Measurements from ENCODE around the gene CABLES1.
A peak's percentile ranks its signal among the peaks of the same experiment; 100 is the strongest.

Gene CABLES1

DNA sequence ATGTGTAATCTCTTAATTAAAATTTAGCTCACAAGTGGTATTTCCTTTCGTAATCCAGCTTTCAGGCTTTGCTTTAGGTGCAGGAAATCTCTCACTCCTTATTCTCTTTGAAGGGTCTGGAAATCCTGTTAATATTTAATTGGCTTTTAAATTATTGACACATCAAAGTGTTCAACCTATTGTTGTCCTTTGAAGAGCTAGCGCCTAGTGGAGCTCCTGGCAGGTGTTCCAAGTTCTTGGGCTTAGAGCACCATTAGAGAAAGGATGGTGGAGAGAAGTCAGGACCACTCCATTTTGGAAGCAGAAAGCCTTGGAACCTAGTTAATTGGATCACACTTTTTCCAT lies 92.4 kb downstream of the CABLES1 start:
- no peak for DNase-seq

- DNase-seq, result no peak
Measured at GRCh38 chr18:23228102-23229061, 93.1 kb downstream of the CABLES1 start.

GRCh38 chr18:23229472-23229871 lies 94.2 kb downstream of the CABLES1 start:
- no peak for DNase-seq

GRCh38 chr18:23230686-23231085 lies 95.4 kb downstream of the CABLES1 start:
- DNase-seq, result no peak

DNA sequence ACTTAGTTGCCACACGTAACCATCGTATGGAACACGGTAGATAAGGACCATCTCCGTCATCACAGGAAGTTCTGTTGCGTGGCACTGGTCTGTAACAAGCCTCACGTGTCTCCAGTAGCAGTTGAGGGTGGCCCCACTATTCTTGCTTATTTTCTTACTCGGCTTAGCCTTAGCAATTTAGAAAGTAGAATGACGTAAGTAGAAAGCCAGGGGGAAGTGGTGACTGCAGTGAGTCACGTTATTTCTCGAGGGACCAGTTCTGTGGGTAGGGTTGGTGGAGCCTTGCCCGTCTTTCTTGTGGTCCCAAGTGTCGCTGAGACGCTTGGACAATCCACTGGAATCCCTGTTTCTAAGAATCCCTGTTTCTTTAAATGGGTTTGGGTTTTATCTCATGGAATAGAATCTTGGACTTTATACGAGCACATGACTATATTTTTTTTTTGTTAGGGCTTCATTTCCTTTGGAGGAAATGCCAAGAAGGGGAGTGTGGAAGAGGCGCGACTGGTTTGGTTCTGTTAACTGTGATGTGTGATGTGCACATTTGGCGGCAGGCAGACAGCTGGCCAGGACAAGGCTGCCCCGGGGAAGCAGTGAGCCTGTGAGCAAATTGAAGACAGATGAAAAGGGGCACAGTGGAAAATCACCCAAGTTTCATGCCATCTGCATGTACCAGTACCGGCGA lies 96.2 kb downstream of the CABLES1 start:
- DNase-seq, result no peak

GRCh38 chr18:23232331-23232730 lies 97.0 kb downstream of the CABLES1 start:
- DNase-seq, result peak; percentile 42

DNA sequence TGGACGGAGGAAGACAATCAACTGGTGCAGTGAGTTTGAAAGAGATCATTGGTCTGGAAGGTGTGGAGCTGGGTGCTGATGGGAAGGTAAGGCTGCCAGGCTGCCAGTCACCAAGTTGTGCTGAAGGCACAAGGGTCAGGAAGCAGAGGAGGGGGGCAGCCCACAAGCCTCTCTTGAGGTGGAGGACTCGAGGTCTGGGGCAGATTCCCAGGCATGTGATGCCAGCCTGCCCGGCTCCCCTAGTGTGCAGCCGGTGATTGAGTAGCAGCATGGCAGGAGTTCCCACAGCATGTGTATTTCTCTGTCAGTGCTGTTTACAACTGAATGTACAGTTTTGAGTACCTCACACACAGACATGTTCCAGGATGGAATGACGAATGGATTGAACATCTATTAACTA lies 99.3 kb downstream of the CABLES1 start:
- DNase-seq, result no peak

- DNase-seq, result no peak
Measured at GRCh38 chr18:23235336-23235735, 100.1 kb downstream of the CABLES1 start.

GRCh38 chr18:23235860-23236259 lies 100.6 kb downstream of the CABLES1 start:
- no peak for DNase-seq

- DNase-seq, result no peak
Measured at GRCh38 chr18:23236876-23237468, 101.7 kb downstream of the CABLES1 start.

DNA sequence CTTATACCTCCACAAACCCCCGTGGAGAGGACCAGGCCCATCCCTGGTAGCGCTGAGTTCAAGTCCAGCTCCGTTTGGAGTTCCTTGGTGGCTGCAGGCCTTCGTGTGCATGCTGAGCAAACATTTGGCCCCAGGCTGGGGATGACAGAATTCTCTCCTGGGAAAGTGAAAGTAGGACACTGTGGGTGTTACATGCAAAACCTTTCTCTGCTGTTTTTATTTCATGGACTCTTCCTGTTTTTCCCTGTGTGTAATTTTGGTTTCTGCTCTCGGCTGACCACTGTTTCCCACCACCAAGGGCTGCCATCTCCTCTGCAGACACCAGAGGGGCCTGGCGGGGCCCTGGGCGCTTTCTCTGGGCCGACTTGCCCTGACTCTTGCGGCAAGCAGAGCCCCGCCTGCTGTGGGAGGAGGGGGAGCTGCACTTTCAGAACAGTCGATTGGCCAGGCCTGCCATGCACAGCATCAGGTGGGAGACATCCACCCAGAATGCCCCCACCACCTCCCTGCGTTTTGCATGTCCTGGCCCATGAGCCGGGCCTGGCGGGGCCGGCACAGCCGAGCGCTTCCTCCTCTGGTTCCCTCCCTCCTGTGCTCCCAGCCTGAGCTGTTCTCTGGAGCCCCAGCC lies 102.4 kb downstream of the CABLES1 start:
- no peak for DNase-seq

GRCh38 chr18:23238152-23238531 lies 102.9 kb downstream of the CABLES1 start:
- DNase-seq, result no peak

GRCh38 chr18:23238651-23239349 lies 103.5 kb downstream of the CABLES1 start:
- no peak for DNase-seq

DNA sequence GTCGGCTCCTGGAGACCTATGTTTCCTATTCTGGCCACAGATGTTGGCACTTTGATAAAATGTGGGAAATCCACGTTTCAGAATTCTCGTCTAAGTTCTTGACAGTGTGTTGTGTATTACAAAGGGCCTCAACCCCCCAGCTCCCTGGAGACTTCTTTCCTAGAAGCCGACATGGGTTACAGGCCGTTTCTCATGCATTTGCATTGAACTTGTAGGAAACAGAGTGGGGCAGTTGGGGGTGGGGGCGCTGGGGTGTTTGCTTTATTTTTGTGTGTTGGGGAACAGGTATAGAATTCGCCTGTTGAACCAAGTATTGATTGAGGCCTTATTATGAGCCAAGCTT lies 104.0 kb downstream of the CABLES1 start:
- DNase-seq, result no peak

- DNase-seq, result no peak
Measured at GRCh38 chr18:23239885-23240608, 104.8 kb downstream of the CABLES1 start.

DNA sequence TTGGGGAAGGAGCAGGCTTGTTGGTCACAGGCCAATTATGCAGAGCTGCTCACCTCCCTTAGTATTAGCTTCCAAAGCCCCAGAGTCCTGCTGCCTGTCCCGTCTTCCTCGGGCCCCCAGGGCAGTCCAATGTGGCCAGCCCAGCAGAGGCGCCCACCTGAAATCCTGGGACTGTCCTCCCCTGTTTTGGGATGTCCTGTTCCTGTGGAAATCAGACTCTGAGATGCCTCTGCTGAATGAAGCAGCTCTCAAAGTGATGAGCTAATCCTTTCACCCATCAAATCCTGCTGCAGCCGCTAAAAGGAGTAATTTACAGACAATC lies 105.3 kb downstream of the CABLES1 start:
- DNase-seq, result no peak

- peak; percentile 72 for DNase-seq
Measured at GRCh38 chr18:23241833-23242496, 106.7 kb downstream of the CABLES1 start.

DNA sequence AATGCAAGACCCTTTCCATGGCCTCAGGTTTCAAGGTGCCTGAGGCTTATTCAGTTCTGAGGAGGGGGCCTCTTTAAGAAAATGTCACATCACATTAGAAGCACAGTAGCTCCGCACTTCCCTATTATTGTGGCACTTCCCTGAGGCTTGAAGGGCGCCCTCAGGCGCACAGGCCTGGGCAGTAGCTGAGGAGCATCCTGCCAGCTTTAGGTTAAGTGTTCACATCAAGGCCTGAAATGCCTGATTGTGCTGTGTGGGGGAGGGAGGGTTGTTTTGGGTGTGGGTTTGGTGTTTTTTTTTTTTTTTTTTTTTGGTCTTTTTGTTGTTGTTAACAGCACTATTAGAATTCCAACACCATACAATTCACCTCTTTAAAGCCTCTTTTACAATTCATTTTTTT lies 107.9 kb downstream of the CABLES1 start:
- DNase-seq, result no peak

GRCh38 chr18:23243816-23244215 lies 108.5 kb downstream of the CABLES1 start:
- no peak for DNase-seq

DNA sequence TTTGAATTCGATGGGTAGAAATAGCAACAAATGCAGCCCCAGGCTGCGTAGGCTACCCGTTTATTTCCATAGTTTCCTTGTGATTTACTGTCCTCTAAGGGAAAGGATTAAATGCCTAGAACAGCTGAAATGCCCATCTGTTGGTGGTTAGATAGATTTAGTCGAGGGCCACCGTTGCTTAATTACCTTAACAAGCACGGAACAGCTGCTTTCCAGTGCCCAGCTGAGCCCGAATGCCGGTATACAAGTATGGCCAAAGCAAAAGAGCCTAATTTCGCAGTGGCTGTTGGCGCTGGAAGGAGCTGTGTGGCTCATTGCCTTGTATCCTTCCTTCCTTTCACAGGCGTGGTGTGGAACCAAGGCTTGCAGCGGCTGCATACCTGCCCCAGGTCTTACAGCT lies 109.1 kb downstream of the CABLES1 start:
- DNase-seq, result no peak

DNA sequence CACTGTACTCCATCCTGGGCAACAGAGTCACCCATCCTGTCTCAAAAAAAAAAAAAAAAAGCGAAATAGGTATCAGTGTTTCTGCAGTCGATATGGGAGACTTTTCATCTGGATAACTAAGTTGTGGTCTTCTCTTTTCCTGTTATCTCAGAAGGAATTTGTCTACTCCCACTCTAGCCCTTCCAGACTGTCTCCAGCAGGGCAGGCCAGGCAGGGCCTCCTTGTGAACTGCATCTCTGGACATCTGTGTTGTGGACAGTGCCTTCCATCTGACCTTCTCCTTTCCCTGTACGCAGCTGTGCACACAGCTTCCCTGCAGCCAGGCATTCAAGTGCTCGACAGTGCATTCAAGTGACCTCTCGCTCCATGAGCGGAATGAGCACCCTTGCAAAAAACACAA lies 110.2 kb downstream of the CABLES1 start:
- DNase-seq, result no peak

- no peak for DNase-seq
Measured at GRCh38 chr18:23247331-23247730, 112.0 kb downstream of the CABLES1 start.

All from NCI-H187 treated with DMSO at 0.1 percent for 48 hours (cell line).